ENCODE results near the gene USP49.

DNA sequence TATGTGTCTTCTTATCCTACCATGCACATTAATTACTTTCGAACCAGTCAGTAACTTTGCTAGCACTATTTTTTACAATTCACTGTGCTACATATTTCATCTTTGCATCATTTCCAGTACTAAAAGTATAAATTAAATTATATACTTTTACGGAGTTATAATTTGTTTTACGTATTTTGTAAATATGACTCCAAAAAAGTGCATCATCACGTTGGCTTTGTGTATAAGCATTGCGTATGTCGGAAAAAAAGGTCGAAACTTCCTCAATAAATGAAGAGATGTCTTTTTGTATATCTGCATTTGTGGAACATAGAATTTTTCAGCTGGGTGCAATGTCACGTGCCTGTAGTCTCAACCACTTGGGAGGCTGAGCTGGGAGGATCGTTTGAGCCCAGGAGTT, 52.0 kb downstream of the USP49 start:
- TF ChIP-seq, protein P1, sequence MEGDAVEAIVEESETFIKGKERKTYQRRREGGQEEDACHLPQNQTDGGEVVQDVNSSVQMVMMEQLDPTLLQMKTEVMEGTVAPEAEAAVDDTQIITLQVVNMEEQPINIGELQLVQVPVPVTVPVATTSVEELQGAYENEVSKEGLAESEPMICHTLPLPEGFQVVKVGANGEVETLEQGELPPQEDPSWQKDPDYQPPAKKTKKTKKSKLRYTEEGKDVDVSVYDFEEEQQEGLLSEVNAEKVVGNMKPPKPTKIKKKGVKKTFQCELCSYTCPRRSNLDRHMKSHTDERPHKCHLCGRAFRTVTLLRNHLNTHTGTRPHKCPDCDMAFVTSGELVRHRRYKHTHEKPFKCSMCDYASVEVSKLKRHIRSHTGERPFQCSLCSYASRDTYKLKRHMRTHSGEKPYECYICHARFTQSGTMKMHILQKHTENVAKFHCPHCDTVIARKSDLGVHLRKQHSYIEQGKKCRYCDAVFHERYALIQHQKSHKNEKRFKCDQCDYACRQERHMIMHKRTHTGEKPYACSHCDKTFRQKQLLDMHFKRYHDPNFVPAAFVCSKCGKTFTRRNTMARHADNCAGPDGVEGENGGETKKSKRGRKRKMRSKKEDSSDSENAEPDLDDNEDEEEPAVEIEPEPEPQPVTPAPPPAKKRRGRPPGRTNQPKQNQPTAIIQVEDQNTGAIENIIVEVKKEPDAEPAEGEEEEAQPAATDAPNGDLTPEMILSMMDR (IDR thresholded peaks at IDR 0.05) = no peak
- no peak for TF ChIP-seq POLR2A (IDR thresholded peaks at IDR 0.05)

All from uterus (tissue), 2 donors.